ENCODE data around the gene PADI1. TPM values are rescaled to one million over a fixed set of nuclear protein-coding genes. Genes with fewer than 3 reads are reported as not detected.

The PADI1 gene
- total RNA-seq, 1 experiment from 2014 or later = 0.24 TPM

DNA sequence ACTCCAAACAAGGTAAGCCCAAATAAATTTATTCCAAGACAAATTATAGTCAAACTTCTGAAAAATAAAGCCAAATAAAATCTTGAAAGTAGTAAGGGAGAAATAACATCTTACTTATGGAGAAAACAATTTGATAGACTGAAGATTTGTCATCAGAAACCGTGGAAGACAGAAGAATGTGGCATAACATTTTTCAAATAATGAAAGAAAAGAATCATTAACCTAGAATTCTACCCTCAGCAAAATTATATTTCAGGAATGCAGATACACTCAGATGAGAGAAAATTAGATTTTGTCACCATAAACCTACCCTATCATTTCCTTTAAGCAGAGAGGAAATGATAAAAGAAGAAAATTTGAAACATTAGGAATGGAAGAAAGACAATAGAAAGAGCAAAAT is 27.3 kb upstream of the PADI1 start:
- peaks cover 8 to 9% of the 10 kb centered on the region in 2 experiments for H3K4me1 Mint-ChIP-seq
- Histone ChIP-seq H2BK15ac (ENCODE audit: low read depth, low read length) (no peak overlapping the region), H3K4me1 (ENCODE audit: insufficient read depth, low read length) (no peaks in the 10 kb centered on the region; the same call in 1 of the 2 replicates), H3K27me3 (ENCODE audit: insufficient read depth, low read length) (no peaks in the 10 kb centered on the region), H2BK12ac (ENCODE audit: insufficient read length, low read depth, low read length) (no peak overlapping the region), H3T11ph (ENCODE audit: low read length) (no peak overlapping the region), H3K79me2 (ENCODE audit: insufficient read depth, low read length) (no peaks in the 10 kb centered on the region), H3K4ac (ENCODE audit: low read depth, low read length) (no peak overlapping the region), H3K4me2 (ENCODE audit: insufficient read depth, insufficient read length, low read length) (no peak overlapping the region), H3K18ac (ENCODE audit: insufficient read length, low read depth, low read length) (no peak overlapping the region), H4K91ac (ENCODE audit: insufficient read length, low read depth, low read length) (no peak overlapping the region), H2BK5ac (ENCODE audit: insufficient read length, low read length) (no peak overlapping the region), H3K9me3 (ENCODE audit: control insufficient read depth, low read depth, low read length) (no peaks in the 10 kb centered on the region), H3K79me1 (ENCODE audit: insufficient read depth, low read depth, low read length, poor library complexity, severe bottlenecking) (no peaks in the 10 kb centered on the region), H3K14ac (ENCODE audit: insufficient read depth, low read length) (no peak overlapping the region), H3K56ac (ENCODE audit: insufficient read length, low read depth, low read length) (no peak overlapping the region), H2AFZ (ENCODE audit: low read length) (no peak overlapping the region), H4K8ac (replicated peaks; ENCODE audit: insufficient read length, low read depth, low read length) (no peak overlapping the region), H3K23me2 (ENCODE audit: insufficient read length, low read depth, low read length, poor library complexity, severe bottlenecking) (no peaks in the 10 kb centered on the region), H2BK120ac (ENCODE audit: low read depth, low read length, poor library complexity, severe bottlenecking) (no peak overlapping the region), H3K27ac (ENCODE audit: insufficient read length, low read depth, low read length) (no peak overlapping the region), H2BK20ac (ENCODE audit: low read depth, low read length, poor library complexity, severe bottlenecking) (no peak overlapping the region), H2AK5ac (ENCODE audit: insufficient read length, low read length) (no peak overlapping the region), H4K20me1 (ENCODE audit: control insufficient read depth, insufficient read depth, insufficient read length) (no peaks in the 10 kb centered on the region), H3K23ac (ENCODE audit: insufficient read length, low read depth, low read length) (no peak overlapping the region), H3K9ac (ENCODE audit: extremely low read depth, insufficient read length, low read length) (no peak overlapping the region), H4K5ac (ENCODE audit: insufficient read length, low read depth, low read length) (no peak overlapping the region)
- no peak for TF ChIP-seq CTCF (conservative IDR thresholded peaks at IDR 0.05)
- no peak overlapping the region for H3K4me3 Mint-ChIP-seq
- peaks cover 3 to 6% of the 10 kb centered on the region in 2 experiments; a peak in 3 of 5 replicates for H3K9me3 Mint-ChIP-seq
- H3K27ac Mint-ChIP-seq = no peak overlapping the region
- WGBS (ENCODE audit: extremely low coverage, insufficient read length, low lambda C conversion rate) = no CpG with 5 or more reads among the region's 1 CpG
- H3K27me3 Mint-ChIP-seq (ENCODE audit: low read depth) = peaks cover 6% of the 10 kb centered on the region; the same call in 1 of the 2 replicates
- no peak for DNase-seq
- H3K36me3 Mint-ChIP-seq (ENCODE audit: insufficient read depth in 1 of 3, low read depth in 3 of 3) = no peaks in the 10 kb centered on the region

Measured in H9 (cell line).